Left lung (tissue), 10 donors: ENCODE measurements around the gene HNRNPA0. TPM values are rescaled to one million over a fixed set of nuclear protein-coding genes. Genes with fewer than 3 reads are reported as not detected.
"Not testable (repeated sequence)": the region's sequence is repeated elsewhere in the genome, so short reads cannot be mapped to it uniquely, and the experiment has no call there.

Experiments
- ATAC-seq: fragments of 200-7000 bp; cut with Tn5 transposase; one replicate; pipeline ENCODE4 v1.9.1; 2020; ENCODE audit warnings: moderate library complexity
- DNase-seq, 4 donors: peaks; one replicate each; pipeline ENCODE4 v3.0.0-alpha.2; 2013 to 2020
- H3K27ac ChIP-seq, 2 donors: fragments of 200-600 bp; sonication (generic) in 1 of 2; one replicate each; pipeline versions ENCODE4 v1.5.0 to v1.8.0; 2020 to 2021
- H3K27me3 ChIP-seq, 2 donors: fragments of 200-600 bp; sonication (generic) in 1 of 2; one replicate each; pipeline versions ENCODE4 v1.5.0 to v1.8.0; 2020 to 2021
- H3K36me3 ChIP-seq, 2 donors: fragments of 200-600 bp; sonication (generic) in 1 of 2; one replicate each; pipeline versions ENCODE4 v1.5.0 to v1.8.0; 2020 to 2021
- H3K4me1 ChIP-seq, 2 donors: fragments of 200-600 bp; one replicate each; pipeline ENCODE4 v1.8.0; 2021
- H3K4me3 ChIP-seq, 2 donors: fragments of 200-600 bp; sonication (generic) in 1 of 2; one replicate each; pipeline versions ENCODE4 v1.5.0 to v1.8.0; 2020 to 2021; ENCODE audit warnings: mild to moderate bottlenecking in 1 of 2
- H3K9me3 ChIP-seq, 2 donors: fragments of 200-600 bp; sonication (generic) in 1 of 2; one replicate each; pipeline versions ENCODE4 v1.5.0 to v1.8.0; 2020 to 2021
- intact Hi-C, 2 donors: fragments of 100-400 bp; cut with DNase I; formaldehyde crosslinking; loops; one replicate each; pipeline versions ENCODE4 v1.11.2 to v1.14.2; 2022
- polyA plus RNA-seq, 6 donors: library from polyadenylated mRNA; unstranded; fragments of 120-200 nt; gene quantifications; one replicate each; pipeline ENCODE4 v1.2.1, GENCODE V29; 2013; ENCODE audit not compliant: insufficient read length in 6 of 6
- total RNA-seq, 2 donors: library from RNA; stranded (reverse); fragmentation: NEBNext Ultra II Directional; extraction: Animal tissue kit (Norgen Biotek cat#: 25700); gene quantifications; one replicate each; pipeline ENCODE4 v1.2.1, GENCODE V29; 2021
- TF ChIP-seq, protein P1 (sequence below), 2 donors: fragments of 200-600 bp; sonication (generic) in 1 of 2; IDR thresholded peaks; one replicate each; pipeline versions ENCODE4 v1.5.0 to v1.8.0; 2021; ENCODE audit warnings: antibody characterized with exemption in 2 of 2
- donor health status: DM: no; HTN: yes; CAD: no.
- donor health status: DM: no; HTN: no; CAD: no.

Gene HNRNPA0
- total and polyA plus RNA-seq, 8 donors, result 22.7 to 83.3 (median 71.1) TPM

DNA sequence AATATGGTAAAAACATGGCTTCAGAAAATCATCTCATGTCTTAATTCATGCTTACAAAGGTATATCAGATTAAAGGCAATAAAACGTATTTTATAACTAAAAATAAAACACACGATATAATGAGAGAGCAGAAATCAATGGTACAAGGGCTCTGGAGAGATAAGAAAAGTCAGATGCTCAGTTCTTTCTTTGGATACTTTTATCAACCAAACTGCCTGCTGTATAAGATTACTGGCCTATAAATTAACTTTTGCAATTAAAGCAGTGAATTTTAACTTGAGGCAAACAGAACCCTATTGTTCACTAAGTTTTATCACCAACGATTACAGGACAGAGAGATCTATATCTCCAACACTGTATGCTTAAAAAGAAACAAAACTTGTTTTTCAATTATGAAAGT is 42.1 kb upstream of the HNRNPA0 start:
- H3K27ac ChIP-seq, result no peak overlapping the region
- no peaks in the 10 kb centered on the region for H3K4me1 ChIP-seq
- no peak for ATAC-seq
- intact Hi-C loops, result no loop called here
- H3K9me3 ChIP-seq, result no peaks in the 10 kb centered on the region
- no peak for DNase-seq
- H3K27me3 ChIP-seq, result no peaks in the 10 kb centered on the region
- TF ChIP-seq, protein P1, sequence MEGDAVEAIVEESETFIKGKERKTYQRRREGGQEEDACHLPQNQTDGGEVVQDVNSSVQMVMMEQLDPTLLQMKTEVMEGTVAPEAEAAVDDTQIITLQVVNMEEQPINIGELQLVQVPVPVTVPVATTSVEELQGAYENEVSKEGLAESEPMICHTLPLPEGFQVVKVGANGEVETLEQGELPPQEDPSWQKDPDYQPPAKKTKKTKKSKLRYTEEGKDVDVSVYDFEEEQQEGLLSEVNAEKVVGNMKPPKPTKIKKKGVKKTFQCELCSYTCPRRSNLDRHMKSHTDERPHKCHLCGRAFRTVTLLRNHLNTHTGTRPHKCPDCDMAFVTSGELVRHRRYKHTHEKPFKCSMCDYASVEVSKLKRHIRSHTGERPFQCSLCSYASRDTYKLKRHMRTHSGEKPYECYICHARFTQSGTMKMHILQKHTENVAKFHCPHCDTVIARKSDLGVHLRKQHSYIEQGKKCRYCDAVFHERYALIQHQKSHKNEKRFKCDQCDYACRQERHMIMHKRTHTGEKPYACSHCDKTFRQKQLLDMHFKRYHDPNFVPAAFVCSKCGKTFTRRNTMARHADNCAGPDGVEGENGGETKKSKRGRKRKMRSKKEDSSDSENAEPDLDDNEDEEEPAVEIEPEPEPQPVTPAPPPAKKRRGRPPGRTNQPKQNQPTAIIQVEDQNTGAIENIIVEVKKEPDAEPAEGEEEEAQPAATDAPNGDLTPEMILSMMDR (IDR thresholded peaks at IDR 0.05), result no peak
- H3K4me3 ChIP-seq, result no peak overlapping the region
- no peaks in the 10 kb centered on the region for H3K36me3 ChIP-seq

DNA sequence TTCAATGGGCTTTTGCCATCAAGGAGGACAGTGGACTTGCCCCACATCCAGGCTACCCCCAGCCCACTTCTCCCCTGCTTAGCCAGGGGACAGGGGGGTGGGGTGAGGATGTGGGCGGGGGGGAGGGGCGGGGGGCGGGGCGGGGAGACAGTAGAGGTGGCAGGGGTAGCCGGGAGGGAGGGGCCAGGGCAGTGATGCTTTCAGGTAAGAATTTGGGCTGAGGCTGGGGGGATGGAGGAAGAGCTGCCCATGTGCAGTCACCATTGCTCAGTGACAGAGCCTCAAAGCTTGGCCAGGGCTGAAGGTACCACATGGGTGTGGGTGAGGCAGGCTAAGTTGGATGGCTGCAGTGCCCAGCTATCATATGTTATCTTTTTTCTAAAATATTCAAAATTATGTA is 40.7 kb upstream of the HNRNPA0 start:
- H3K9me3 ChIP-seq, result no peaks in the 10 kb centered on the region
- ATAC-seq (no peak), DNase-seq (no peak)
- H3K36me3 ChIP-seq, result no peaks in the 10 kb centered on the region
- H3K4me3 ChIP-seq, result no peak overlapping the region
- intact Hi-C loops, result no loop called here
- TF ChIP-seq, protein P1 (IDR thresholded peaks at IDR 0.05), result no peak
- H3K4me1 ChIP-seq, result no peaks in the 10 kb centered on the region
- H3K27ac ChIP-seq, result no peak overlapping the region
- no peaks in the 10 kb centered on the region for H3K27me3 ChIP-seq

DNA sequence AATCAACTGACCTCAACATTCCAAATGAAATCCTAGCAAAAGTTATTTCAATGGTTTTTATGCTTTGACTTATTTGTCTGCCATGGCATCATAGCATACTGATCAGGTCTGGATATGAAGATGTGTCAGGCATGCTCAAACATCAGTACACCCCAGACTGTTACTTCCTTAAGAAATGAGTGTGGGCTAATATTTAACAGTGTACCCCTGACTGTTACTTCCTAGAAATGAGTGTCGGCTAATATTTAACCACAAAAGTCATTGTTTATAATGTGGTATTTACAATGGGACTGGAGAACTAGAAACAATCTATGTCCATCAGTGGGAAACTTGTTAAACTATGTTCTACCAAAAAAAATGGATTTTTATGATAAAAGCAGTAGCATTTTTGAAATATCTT is 38.1 kb upstream of the HNRNPA0 start:
- DNase-seq (no peak), ATAC-seq (peak; percentile 15)
- H3K36me3 ChIP-seq, result no peaks in the 10 kb centered on the region
- H3K4me1 ChIP-seq, result no peaks in the 10 kb centered on the region
- intact Hi-C loops, result no loop called here
- H3K4me3 ChIP-seq, result no peak overlapping the region
- no peaks in the 10 kb centered on the region for H3K27me3 ChIP-seq
- no peaks in the 10 kb centered on the region for H3K9me3 ChIP-seq
- TF ChIP-seq, protein P1 (IDR thresholded peaks at IDR 0.05), result no peak
- no peak overlapping the region for H3K27ac ChIP-seq

DNA sequence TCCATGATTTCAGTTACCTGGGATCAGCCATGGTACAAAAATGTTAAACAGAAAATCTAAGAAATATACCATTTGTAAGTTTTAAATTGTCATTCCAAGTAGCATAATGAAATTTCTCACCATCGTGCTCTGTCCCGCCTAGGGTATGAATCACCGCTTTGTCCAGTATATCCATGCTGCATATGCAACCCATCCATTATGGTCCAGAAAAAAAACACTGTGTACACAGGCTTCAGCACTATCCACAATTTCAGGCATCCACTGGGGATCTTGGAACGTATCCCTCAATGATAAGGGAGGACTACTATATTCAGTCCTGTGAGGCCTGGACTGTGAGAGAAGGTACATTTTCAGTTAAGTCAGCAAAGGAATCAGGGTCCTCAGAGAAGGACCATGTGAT is 37.6 kb upstream of the HNRNPA0 start:
- no peaks in the 10 kb centered on the region for H3K9me3 ChIP-seq
- no peaks in the 10 kb centered on the region for H3K4me1 ChIP-seq
- intact Hi-C loops, result no loop called here
- TF ChIP-seq, protein P1 (IDR thresholded peaks at IDR 0.05), result no peak
- ATAC-seq (no peak), DNase-seq (no peak)
- no peak overlapping the region for H3K4me3 ChIP-seq
- no peak overlapping the region for H3K27ac ChIP-seq
- no peaks in the 10 kb centered on the region for H3K36me3 ChIP-seq
- no peaks in the 10 kb centered on the region for H3K27me3 ChIP-seq

DNA sequence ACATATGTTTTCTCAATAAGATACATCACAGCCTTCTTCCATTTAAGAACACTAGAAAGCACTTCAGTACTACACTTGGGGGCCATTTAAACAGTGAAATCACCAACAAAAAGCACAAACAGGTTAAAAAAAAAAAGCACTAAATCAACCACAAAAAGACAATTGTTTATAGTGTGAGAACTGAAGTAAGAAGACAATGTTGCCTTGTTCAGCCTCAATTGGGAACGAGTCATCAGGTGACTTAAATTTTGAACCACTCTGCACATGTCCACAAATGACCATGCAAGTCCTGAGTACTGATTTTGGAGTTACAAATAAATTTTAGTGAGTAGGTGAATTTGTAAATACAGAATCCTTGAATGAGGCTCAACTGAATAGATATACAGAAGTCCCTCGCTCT is 37.2 kb upstream of the HNRNPA0 start:
- no peak overlapping the region for H3K4me3 ChIP-seq
- no peaks in the 10 kb centered on the region for H3K36me3 ChIP-seq
- no peaks in the 10 kb centered on the region for H3K9me3 ChIP-seq
- TF ChIP-seq, protein P1 (IDR thresholded peaks at IDR 0.05), result no peak
- no peak overlapping the region for H3K27ac ChIP-seq
- no peak for DNase-seq
- ATAC-seq, result no peak
- H3K4me1 ChIP-seq, result no peaks in the 10 kb centered on the region
- intact Hi-C loops, result no loop called here
- H3K27me3 ChIP-seq, result no peaks in the 10 kb centered on the region

DNA sequence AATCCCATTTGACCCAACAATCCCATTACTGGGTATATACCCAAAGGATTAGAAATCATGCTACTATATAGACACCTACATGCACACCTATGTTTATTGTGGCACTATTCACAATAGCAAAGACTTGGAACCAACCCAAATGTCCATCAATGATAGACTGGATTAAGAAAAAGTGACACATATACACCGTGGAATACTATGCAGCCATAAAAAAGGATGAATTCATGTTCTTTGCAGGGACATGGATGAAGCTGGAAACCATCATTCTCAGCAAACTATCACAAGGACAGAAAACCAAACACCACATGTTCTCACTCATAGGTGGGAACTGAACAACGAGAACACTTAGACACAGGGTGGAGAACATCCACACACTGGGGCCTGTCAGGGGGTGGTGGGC is 34.4 kb upstream of the HNRNPA0 start:
- intact Hi-C loops, result not testable (repeated sequence)

More for the DNA sequence above, 34.4 kb upstream of the HNRNPA0 start:
- DNase-seq, H3K9me3 ChIP-seq, H3K4me3 ChIP-seq, H3K36me3 ChIP-seq, H3K27me3 ChIP-seq, ATAC-seq, H3K4me1 ChIP-seq, H3K27ac ChIP-seq: not testable (repeated sequence)
